SW 1271 (cell line): ENCODE measurements around the gene SLC19A1.

Experiments used
- DNase-seq, 2 experiments: peaks; one replicate each; lab custom pipeline; 2025; lab: John Stamatoyannopoulos, UW

Gene SLC19A1

DNA sequence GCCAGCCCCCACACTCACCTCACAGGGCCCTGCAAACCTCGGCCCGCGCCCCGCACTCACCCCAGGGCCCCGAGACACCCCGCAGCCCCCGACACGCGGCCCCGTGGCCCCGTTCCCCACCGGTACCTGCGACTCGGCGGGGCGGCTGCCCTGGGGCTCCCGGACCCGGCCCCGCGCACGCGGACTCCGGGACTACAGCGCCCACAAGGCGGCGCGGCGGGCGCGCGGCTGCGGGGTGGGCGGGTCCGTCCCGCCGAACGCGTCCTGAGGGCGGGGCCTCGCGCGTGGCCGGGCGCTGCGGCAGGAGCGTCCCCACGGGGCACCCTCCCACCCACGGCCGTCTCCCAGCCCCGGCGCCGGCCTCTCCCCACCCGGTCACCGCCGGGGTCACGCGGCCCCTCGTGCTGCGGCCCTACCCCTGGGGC, at the start of gene SLC19A1:
Gene SLC19A1, minus strand, starts transcription at position 199 of the 425 bp plus-strand sequence. CDS start 4,481 bp downstream, outside the sequence.
- DNase-seq, result peak in 1 of 2 experiments; percentile 21

GRCh38 chr21:45591619-45592207, 49.5 kb upstream of the SLC19A1 start:
- DNase-seq, result no peak

DNA sequence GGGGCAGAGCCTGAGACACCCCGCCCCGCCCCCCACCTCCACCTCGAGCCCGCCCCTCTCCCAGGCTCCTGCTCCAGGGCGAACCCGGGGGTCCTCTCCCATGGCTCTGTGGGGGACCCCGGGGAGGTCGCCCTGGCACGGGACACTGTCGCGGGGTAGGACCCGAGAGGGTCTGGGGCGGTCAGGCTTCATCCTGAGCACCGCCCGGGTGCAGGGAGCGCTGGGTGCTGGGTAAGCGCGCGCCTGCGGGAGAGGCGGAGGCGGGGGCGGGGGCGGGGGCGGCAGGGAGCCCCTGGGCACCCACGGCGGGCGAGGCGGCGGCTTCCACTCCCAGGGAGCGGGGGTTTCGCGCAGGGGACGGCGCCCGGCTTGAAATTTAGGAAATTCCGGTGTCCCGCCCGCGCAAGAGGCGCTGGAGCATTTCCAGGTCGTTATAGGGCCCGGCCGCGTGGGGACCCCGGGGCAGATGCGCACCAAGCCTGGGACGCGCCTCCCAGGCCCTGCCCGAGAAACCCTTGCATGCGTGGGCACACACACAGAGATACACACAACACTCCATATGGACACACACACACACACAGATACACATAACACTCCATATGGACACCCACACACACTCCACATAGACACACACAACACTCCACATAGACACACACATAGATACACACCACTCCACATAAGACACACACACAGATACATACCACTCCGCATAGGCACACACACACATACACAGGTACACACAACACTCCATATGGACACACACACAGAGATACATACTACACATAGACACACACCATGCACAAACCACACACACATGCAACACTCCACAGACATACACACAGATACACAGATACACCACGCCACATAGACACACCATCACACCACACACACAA, 48.7 kb upstream of the SLC19A1 start:
- DNase-seq, result no peak

- DNase-seq, result no peak
Observed at GRCh38 chr21:45590246-45590725, 48.0 kb upstream of the SLC19A1 start.

DNA sequence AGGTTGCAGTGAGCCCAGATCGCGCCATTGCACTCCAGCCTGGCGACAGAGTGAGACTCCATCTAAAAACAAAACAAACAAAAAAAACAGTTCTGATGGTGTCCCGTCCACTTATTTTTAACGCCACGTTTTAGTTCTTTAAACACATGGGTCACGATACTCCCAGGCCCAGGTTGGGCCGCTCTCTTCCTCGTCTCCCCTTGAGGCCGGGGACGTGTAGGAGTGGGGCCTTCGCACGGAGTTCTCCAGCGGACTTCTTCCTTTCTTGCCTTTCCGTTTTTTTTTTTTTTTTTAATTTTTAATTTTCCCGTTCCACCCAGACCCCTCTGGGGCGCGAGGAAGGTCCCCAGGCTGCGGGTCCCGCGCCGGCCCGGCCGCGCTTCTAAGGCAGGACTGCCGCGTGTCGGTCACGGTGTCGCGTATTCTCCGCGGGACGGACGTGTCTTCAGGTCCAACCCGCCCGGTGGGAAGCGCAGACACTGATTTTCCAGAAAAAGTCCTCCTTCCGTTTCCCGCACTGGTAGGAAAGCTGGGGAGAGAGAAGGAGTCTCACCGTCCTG, 47.5 kb upstream of the SLC19A1 start:
- DNase-seq, result no peak

DNA sequence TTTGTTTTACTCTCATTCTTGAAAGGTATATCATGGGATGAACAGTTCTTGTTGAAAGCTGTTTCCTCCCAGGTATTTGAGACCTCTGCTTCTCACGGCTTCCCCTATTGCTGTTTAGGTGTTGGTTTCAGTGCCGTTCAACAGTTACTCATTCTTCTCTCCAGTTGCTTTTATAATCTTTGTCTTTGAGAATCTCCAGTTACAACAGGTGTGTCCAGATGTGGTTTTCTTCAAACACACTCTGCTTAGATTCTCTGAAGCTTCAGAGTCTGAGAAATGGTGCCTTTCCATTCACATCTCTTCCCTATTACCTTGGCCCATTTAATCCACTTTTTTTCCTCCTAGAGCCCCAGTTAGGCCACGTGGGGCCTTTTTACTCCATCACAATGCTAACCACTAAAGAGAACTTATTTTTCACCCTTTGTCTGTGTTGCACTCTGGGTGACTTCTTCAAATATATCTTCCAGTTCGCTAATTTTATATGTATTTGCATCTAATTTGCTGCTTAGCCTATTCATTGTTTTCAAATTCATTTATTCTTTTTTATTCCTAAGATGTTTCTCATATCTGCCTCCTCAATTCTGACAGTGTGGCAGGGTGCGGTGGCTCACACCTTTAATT, 46.7 kb upstream of the SLC19A1 start:
- DNase-seq, result no peak

GRCh38 chr21:45588086-45588825, 46.0 kb upstream of the SLC19A1 start:
- DNase-seq, result no peak

GRCh38 chr21:45586289-45586858, 44.1 kb upstream of the SLC19A1 start:
- no peak for DNase-seq

DNA sequence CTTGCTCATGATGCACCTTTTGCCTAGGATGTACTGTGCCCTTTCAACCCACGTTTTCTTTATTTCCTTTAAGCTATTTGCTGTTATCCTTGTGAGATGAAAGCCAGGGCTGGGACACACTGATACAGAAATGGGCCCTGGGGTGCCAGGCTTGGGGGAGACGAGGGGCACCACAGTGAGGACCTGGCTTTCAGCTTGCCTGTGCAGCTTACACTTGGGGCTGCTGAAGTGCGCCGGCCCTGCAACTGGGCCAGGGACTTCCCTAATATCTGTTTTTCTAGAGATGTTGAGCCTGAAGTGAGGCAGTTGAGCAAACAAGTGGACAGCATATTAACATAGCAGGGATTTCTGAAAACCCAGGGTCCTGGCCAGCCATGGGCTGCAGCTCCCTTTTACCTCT, 42.5 kb upstream of the SLC19A1 start:
- DNase-seq, result no peak

DNA sequence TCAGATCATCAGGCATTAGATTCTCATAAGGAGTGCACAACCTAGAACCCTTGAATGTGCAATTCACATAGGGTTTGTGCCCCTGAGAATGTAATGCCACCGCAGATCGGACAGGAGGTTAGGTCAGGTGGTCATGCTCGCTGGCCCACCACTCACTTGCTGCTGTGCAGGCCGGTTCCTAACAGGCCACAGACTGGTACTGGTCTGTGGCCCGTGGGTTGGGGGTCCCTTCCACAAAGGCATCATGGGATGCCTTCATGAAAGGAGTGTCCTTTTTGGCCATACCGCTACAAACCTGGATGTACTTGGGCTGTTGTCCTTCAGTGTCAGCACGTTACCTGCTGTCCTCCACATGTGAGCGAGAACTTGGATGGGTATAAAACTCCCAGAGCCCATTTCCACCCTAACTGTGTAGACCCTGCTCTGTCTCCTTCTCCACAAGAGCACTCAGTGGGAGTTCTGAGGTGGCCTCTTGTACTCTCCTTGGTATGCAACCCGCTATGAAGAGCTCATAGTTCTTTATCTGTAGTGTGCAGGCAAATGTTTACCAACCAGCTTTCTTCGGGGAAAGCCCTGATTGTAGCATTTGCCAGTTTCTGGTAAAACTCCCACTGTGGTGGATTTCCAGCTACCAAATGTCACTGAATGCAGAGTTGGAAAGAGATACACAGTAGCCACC, 41.7 kb upstream of the SLC19A1 start:
- DNase-seq, result no peak

DNA sequence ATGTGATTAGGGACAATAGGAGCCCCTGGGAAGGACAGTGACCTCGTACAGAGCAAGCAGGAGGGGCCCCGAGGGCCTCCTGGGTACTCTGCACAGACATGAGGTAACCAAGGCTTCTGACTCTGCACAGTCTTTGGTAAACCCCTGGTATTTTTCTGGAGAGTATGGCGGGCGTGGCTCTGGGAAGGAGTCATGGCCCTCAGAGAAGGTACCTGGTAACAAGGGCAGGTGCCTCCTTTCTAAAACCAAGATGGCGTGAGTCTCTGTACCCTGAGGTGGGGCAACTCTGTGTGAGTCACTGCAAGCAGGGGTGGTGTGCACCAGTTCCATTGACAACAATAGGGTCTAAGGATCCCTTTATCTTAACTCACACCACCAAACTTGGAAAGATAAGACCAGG, 39.9 kb upstream of the SLC19A1 start:
- no peak for DNase-seq

DNA sequence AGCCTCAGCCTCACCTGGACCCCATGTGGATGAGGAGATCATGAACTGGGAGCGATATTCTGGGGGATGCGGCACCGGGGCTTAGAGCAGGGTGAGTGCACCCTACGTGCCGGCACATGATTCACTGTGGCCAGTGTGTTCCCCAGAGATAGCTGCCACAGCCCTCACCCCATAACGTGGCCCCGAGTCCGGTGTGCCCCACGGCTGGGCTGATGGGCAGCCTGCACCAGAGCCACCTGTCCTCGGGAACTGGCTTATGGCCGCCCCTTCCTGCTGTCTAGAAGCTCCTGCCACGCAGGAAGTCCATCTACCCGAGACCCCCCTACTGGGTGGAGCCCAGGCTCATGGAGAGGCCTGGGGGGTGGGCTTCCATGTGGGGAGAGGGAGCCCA, 39.1 kb upstream of the SLC19A1 start:
- DNase-seq, result no peak

DNA sequence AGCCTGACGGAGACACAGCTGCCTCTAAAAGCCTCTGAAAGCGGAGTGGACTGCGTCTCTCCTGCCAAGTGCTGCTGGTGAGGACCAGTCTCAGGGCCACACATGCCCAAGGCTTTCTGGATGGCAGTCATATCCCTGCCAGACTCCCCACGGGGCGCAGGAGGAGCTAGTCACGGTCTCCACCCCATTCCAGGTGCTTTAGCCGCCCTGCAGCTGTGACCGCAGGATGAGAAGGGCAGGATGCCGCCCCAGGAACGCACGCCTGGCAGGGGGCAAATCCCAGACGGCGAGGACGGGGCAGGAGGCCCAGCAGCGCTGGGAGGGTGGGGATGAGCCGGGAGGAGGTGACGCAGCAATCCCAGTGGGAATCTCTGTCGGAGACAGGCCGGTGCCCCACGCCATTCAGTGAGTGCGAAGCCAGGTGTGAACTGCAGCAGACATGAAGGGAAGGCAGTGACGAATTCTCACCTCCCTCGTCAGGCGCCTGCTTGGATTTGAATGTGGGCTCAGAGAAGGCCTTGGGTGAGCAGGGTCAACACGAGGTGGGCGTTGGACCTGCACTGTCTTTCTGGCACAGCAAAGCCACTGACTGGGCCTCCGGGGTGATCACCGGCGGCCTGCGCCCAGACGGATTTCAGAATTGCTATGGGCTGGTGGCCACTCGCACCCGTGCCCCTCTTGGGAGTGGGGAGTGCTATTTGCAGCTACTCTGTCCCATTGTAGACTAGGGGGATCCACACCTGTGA, 38.5 kb upstream of the SLC19A1 start:
- DNase-seq, result no peak

GRCh38 chr21:45580181-45580575, 37.9 kb upstream of the SLC19A1 start:
- no peak for DNase-seq

- no peak for DNase-seq
Observed at GRCh38 chr21:45579383-45580180, 37.3 kb upstream of the SLC19A1 start.

- no peak for DNase-seq
Observed at GRCh38 chr21:45578811-45579381, 36.7 kb upstream of the SLC19A1 start.

DNA sequence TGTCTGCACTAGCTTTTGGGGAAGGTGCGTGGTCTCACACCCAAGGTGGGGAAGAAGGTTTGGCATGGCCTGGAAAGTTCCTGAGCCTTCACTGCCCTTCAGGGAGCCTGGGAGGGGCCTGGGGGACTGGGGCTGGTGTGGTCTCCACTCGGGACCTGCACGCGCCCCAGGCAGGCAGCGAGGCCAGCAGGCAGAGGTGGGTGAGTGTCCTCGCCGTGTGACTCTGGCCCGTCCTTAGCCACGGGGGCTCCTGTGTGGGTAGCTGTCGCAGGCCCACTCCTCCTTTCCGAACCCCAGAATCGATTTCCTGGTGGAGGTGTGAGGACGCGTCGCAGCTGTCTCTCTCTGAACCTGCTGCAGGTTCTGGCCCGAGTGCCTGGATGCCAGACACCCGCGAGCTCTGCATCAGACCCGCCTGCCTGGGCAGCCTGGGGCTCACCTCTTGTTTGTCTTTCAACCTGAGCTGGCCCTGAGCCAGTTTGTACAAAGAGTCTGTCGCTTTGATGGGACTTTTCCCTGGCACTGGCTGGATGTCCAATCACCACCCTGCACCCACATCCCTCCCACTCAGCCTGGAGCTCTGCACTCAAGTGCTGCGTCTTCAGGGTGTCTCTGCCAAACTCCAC, 36.0 kb upstream of the SLC19A1 start:
- no peak for DNase-seq

DNA sequence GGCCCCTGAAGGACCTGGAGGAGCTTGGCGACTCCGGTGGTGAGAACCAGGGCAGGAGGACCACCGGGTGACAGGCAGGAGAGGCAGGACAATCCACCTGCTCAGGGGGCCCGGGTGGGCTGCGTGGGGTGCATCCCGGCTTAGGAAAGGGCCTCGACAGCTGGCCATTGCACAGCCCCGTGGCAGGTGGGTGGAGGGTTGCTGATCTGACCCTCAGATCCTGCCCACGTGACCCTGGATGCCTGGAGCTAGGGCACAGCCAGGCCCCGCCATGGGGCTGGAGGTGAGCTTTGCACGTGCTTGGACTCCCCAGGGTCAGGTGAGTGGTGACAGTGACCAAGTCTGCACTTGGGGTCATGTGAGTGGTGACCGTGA, 35.5 kb upstream of the SLC19A1 start:
- no peak for DNase-seq
